WTC11 (cell line): ENCODE results near the gene HSPB3. TPM values are rescaled to one million over a fixed set of nuclear protein-coding genes. Genes with fewer than 3 reads are reported as not detected.

Experiments used
- ATAC-seq: fragments of 200-7000 bp; cut with Tn5 transposase; 2 replicates; pipeline ENCODE4 v1.10.0; 2021; ENCODE audit warnings: mild to moderate bottlenecking, moderate library complexity
- CTCF ChIA-PET: fragments of 300-600 bp; sonication (Branson Sonifier 250); formaldehyde crosslinking; loops from one replicate; lab custom pipeline; 2021; ENCODE audit warnings: antibody characterized with exemption; lab: Charles Lee
- POLR2A ChIA-PET: fragments of 350-600 bp; sonication (Branson Sonifier 250); formaldehyde crosslinking; loops from one replicate; lab custom pipeline; 2021; ENCODE audit warnings: antibody characterized with exemption; lab: Charles Lee
- DNase-seq: peaks from one replicate; pipeline ENCODE4 v3.0.0; 2021; ENCODE audit warnings: low spot score
- H3K27ac Mint-ChIP-seq: 2 replicates; pipeline ENCODE4 v1.8.0; 2021; ENCODE audit warnings: mixed read lengths
- H3K27me3 Mint-ChIP-seq: 2 replicates; pipeline ENCODE4 v1.8.0; 2021; ENCODE audit warnings: low read depth, mild to moderate bottlenecking, moderate library complexity, mixed read lengths
- H3K36me3 Mint-ChIP-seq: 2 replicates; pipeline ENCODE4 v1.8.0; 2021; ENCODE audit warnings: mixed read lengths
- H3K4me1 Mint-ChIP-seq: 2 replicates; pipeline ENCODE4 v1.8.0; 2022; ENCODE audit warnings: mixed read lengths
- H3K4me3 Mint-ChIP-seq: 2 replicates; pipeline ENCODE4 v1.8.0; 2021; ENCODE audit warnings: mild to moderate bottlenecking, moderate library complexity, mixed read lengths
- H3K9me3 Mint-ChIP-seq: 2 replicates; pipeline ENCODE4 v1.8.0; 2021; ENCODE audit warnings: mixed read lengths
- ATF2 ChIP-seq: sonication (generic); formaldehyde crosslinking; IDR thresholded peaks from 2 replicates; pipeline ENCODE4 v1.8.1; 2022; ENCODE audit warnings: low read depth, missing genetic modification reagents, borderline replicate concordance
- HMGXB4 ChIP-seq: sonication (generic); formaldehyde crosslinking; IDR thresholded peaks from 2 replicates; pipeline ENCODE4 v1.8.1; 2023; ENCODE audit warnings: mild to moderate bottlenecking, moderate library complexity, missing genetic modification reagents
- IRF1 ChIP-seq: sonication (generic); formaldehyde crosslinking; IDR thresholded peaks from 2 replicates; pipeline ENCODE4 v1.8.0; 2023; ENCODE audit warnings: missing genetic modification reagents
- TEAD1 ChIP-seq: sonication (generic); formaldehyde crosslinking; IDR thresholded peaks from 2 replicates; pipeline ENCODE4 v1.8.0; 2022; ENCODE audit warnings: mild to moderate bottlenecking, missing genetic modification reagents
- ZNF423 ChIP-seq: fragments of 250-450 bp; sonication (Bioruptor Pico); IDR thresholded peaks from 2 replicates; pipeline ENCODE4 v2.1.2; 2022; ENCODE audit warnings: mild to moderate bottlenecking, moderate library complexity
- total RNA-seq: library from RNA; stranded (reverse); gene quantifications from 3 replicates; pipeline ENCODE4 v1.2.3, GENCODE V29; 2021

Gene HSPB3
- total RNA-seq, 1 experiment from 2014 or later: not detected

GRCh38 chr5:54495027-54495426, 39.5 kb downstream of the HSPB3 start:
- H3K9me3 Mint-ChIP-seq: peaks cover 43% of the 10 kb centered on the region
- DNase-seq: no peak
- H3K4me1 Mint-ChIP-seq: no peaks in the 10 kb centered on the region
- TF ChIP-seq HMGXB4 (CRISPR knock-in tag) (no peak), TEAD1 (CRISPR knock-in tag) (no peak), ATF2 (CRISPR knock-in tag) (no peak), IRF1 (CRISPR knock-in tag) (no peak), ZNF423 (CRISPR knock-in tag) (no peak)
- TF ChIP-seq, all 79 proteins: peak for 0
- Mint-ChIP-seq H3K4me3 (no peak overlapping the region), H3K36me3 (peaks cover 26% of the 10 kb centered on the region), H3K27ac (no peak overlapping the region), H3K27me3 (peaks cover 6% of the 10 kb centered on the region)
- ChIA-PET CTCF (no interaction called here), POLR2A (no interaction called here)
- no peak for ATAC-seq

Other genes with a start within 250 kb of the HSPB3 start
- 20.1 to 23.9 TPM (median 21.5 TPM) in 3 replicates for gene ARL15, start 145.1 kb upstream of the HSPB3 start, total RNA-seq
- gene SNX18, start 62.1 kb downstream of the HSPB3 start, total RNA-seq: 20.3 to 24.6 TPM (median 23.6 TPM) in 3 replicates